HL-60/S4 treated with phorbol 12-myristate 13-acetate at 8.2 ng/mL for 4 days and 3 days (cell line): Measurements from ENCODE around the gene PSMB7.

Source experiments
- in situ Hi-C: fragments of 300-500 bp; cut with MboI; formaldehyde crosslinking; loops from 2 replicates; pipeline ENCODE4 v1.15.0; 2022; ENCODE audit warnings: low sequenced_read_pairs

PSMB7 gene

DNA sequence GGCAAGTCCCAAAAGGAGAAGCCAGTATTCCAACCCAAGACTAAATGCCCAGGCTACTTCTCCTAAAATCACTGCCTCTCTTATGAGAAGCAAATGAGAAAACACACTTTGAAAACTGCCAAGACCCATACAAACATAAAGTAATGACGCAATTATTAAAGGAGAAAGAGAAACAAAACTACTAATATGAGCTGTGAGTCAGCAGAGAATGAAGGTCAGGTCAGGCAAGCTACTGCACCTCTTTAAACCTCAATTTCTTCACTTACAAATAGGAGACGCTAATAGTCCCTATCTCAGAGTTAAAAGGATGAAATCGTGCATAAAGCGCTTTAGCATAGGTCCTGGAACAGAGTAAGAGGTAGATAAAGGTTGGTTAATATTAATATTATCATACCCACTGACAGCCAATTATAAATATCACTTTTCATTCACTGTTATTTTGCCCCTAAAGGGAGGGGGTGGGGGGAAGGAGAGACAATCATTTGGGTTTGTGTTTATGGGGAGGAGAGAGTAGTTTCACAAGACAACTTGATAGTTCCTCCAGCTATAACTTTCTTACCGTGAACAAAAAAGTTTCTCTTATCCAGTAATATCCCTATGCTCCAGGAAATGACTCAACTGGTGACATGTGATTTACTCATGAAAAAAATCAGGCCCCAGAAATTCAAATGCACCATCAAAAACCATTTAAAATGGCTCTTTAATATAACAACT, 3.6 kb downstream of the PSMB7 start:
- in situ Hi-C loops: no loop called here

- in situ Hi-C loops: no loop called here
Measured at GRCh38 chr9:124410321-124410913, 4.8 kb downstream of the PSMB7 start.

GRCh38 chr9:124409410-124409809, 5.8 kb downstream of the PSMB7 start:
- in situ Hi-C loops: no loop called here

GRCh38 chr9:124403246-124403645, 12.0 kb downstream of the PSMB7 start:
- in situ Hi-C loops: no loop called here

DNA sequence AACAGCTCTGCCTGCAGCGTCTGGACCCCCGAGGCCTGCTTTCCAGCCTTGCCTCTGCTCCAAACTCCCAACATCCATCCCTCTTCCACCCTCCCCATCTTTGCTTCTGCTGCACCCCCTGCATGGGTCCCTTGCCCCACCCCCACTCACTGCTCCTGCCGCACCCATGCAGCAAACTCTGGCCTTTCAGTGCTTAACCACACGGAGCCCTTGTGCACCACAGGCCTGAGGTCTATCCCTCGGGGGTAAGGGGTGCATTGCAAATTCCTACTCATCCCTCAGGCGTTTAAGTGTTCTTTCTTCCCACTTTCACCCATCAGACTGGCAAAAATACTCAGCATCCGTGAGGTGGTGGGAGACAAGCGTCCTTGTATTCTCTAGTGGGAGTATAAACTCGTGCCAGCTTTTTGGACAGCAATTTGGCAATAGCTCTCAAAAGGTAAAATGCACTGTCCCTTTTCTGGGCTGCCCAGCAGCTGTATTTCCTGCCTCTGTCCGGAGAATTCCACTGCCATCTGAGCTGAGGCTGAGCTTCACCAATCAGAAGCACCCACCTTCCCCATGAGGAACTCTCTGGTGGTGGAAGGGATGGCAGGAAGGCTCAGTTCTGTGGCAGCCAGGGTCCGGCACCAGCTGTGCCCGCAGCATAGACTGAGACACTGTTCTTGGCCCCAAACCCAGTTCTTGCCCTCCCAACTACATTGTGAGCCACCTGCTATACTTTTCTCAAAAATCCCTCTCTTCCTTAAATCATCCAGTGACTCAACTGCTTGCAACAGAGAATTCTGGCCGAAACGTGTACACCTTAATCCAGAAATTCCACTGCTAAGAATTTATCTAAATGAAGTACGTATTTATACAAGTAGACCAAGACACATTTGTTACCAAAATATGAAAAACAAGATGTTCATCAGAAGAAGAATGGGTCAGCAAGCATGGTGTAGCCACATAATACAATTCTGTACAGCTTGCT, 15.0 kb downstream of the PSMB7 start:
- in situ Hi-C loops: no loop called here

DNA sequence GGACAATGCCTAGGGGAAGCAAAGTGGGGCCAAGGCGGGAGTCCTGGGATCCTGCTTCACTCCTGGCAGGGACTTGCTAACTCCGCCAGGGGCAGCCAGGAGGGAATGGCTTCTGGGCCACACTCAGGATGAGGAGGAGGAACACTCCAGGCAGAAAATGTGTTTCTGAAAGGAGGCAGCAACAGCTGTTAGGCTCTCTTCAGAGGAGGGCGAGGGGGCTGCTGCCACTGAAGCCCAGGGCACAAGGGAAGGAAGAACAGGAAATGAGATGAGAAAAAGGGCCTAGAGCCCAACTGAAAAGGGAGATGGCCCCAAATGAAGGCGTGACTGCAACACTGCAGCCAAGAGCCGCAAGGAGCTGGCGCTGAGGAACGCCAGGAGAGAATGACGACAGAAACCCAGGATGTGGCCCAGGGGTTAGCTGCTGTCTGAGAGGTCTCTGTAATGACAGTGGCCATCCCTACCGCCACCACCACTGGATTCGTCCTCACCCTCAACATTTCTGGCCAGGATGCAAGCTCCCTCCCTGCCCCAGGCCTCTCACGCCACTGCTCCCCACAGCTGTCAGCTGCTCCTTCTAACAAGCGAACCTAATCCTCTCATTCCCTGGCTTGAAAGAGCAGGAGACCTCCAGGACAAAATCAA, 15.8 kb downstream of the PSMB7 start:
- in situ Hi-C loops: no loop called here

GRCh38 chr9:124398191-124398935, 16.9 kb downstream of the PSMB7 start:
- in situ Hi-C loops: no loop called here

- in situ Hi-C loops: no loop called here
Measured at GRCh38 chr9:124395826-124396225, 19.4 kb downstream of the PSMB7 start.

GRCh38 chr9:124394596-124394995, 20.6 kb downstream of the PSMB7 start:
- in situ Hi-C loops: no loop called here

DNA sequence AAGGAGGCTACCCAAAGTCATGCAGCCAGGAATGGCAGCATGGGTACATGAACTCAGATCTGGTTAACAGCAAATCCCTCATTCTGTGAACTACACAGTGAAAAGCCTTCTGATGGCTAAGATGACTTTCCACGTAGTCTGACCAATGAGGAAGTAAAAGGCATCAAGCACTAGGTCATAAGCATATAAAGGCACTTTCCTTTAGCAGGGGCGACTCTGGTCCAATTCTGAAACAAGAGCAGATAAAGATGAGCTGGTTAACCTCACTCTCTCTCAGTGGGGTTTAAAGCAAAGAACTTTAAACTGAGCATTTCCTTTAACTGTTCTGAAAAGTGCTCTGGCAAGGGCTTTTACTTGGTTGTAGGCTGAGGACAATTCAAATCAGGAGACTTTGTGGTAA, 21.1 kb downstream of the PSMB7 start:
- in situ Hi-C loops: no loop called here

GRCh38 chr9:124392871-124393460, 22.3 kb downstream of the PSMB7 start:
- in situ Hi-C loops: no loop called here

- in situ Hi-C loops: no loop called here
Measured at GRCh38 chr9:124392254-124392870, 22.9 kb downstream of the PSMB7 start.

DNA sequence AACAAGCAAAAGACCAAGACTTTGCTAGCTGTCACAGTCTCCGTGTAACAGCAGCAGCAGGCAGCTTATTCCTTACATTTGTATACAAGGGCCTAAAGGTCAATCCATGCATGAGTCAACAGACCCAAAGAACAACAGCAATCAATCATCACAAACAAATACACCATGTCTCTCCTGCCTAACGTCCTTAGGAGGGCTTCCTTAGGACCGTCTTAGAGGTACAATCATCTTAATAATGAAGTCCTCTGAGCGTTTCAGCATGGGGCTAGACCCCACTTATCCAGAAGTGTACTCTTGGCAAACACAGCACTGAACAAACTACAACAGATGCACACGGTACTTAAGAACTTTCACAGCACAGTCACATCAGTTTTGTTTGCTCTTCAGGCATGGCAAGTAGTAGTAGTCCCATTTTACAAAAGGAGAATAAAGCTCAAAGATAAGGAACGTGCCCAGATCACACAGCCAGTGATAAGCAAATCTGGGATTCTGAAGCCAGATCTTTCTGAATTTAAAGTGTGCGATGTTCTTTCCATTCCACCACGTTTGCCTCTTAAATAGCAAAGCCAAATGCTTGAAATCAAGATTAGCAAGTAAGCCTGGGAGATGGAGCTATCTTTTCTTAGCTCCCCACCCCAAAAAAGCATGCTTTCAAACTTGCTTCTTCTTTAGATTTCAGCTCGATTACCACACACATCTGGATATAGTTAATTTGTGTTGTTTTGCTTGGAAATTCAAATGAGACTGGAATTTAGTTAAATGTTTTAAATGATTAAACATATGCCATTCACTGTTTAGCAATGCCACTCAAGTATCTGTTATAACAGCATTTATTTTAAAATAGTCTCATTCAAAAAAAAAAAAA, 24.2 kb downstream of the PSMB7 start:
- in situ Hi-C loops: no loop called here

GRCh38 chr9:124389146-124389939, 25.9 kb downstream of the PSMB7 start:
- in situ Hi-C loops: no loop called here

DNA sequence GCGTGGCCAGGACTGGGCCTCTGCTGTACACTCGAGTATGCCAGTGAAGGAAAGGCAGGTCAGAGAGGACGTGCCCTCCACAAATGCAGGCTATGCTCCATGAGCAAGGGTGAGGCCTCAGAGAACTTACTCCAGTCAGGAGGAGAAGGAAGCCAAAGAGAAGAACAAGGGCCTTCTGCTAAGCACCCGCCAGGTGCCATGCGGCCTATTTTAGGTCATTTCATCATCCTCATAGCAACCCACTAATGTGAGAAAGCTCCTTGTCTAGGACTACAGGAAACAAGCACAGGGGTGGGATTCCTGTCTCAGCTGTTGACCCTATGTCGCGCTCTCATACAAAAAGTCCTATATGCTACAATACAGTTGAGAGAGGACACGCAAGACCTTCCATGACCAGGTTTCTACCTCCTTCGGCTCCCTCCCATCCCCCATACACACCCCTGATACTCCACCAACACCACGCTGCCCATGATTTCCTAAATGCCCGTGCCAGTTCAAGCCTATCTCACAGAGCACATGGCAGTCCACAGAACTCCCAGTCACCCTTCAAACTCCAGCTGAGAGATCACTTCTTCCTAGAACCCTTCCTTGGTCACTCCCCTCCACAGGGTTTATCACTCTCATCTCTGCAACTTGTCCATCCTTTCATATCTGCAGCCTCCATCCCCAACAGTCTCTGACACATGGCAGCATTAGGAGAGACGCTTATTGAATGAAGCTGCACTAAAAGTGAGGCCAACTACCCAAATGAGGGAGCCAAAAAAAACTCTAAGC, 26.8 kb downstream of the PSMB7 start:
- in situ Hi-C loops: no loop called here

- in situ Hi-C loops: no loop called here
Measured at GRCh38 chr9:124386201-124386600, 29.0 kb downstream of the PSMB7 start.

- in situ Hi-C loops: no loop called here
Measured at GRCh38 chr9:124385623-124386022, 29.6 kb downstream of the PSMB7 start.
